Measurements from ENCODE around the gene CWH43. TPM values are rescaled to one million over a fixed set of nuclear protein-coding genes. Genes with fewer than 3 reads are reported as not detected.
"Not testable (repeated sequence)": the region's sequence is repeated elsewhere in the genome, so short reads cannot be mapped to it uniquely, and the experiment has no call there.

CWH43 gene
- total RNA-seq, 3 donors from 2014 or later: 18.3 to 39.8 (median 28.0) TPM

GRCh38 chr4:49058306-49058705 lies 72.2 kb downstream of the CWH43 start:
- no peaks in the 10 kb centered on the region for H3K4me1 ChIP-seq (ENCODE audit: low read depth)
- intact Hi-C loops (cut with DNase I, micrococcal nuclease): no loop called here
- DNase-seq (no peak), ATAC-seq (no peak)
- no peak overlapping the region for H3K4me3 ChIP-seq
- peaks cover 10% of the 10 kb centered on the region for H3K9me3 ChIP-seq
- TF ChIP-seq, protein P1, sequence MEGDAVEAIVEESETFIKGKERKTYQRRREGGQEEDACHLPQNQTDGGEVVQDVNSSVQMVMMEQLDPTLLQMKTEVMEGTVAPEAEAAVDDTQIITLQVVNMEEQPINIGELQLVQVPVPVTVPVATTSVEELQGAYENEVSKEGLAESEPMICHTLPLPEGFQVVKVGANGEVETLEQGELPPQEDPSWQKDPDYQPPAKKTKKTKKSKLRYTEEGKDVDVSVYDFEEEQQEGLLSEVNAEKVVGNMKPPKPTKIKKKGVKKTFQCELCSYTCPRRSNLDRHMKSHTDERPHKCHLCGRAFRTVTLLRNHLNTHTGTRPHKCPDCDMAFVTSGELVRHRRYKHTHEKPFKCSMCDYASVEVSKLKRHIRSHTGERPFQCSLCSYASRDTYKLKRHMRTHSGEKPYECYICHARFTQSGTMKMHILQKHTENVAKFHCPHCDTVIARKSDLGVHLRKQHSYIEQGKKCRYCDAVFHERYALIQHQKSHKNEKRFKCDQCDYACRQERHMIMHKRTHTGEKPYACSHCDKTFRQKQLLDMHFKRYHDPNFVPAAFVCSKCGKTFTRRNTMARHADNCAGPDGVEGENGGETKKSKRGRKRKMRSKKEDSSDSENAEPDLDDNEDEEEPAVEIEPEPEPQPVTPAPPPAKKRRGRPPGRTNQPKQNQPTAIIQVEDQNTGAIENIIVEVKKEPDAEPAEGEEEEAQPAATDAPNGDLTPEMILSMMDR (IDR thresholded peaks at IDR 0.05): no peak
- H3K36me3 ChIP-seq (ENCODE audit: low read depth): no peaks in the 10 kb centered on the region

GRCh38 chr4:49063670-49064069 lies 77.6 kb downstream of the CWH43 start:
- Histone ChIP-seq H3K36me3 (ENCODE audit: low read depth) (no peaks in the 10 kb centered on the region), H3K9me3 (no peaks in the 10 kb centered on the region), H3K4me3 (no peak overlapping the region), H3K4me1 (ENCODE audit: low read depth) (no peaks in the 10 kb centered on the region)
- ATAC-seq (no peak), DNase-seq (no peak)
- intact Hi-C loops (cut with DNase I, micrococcal nuclease): no loop called here
- TF ChIP-seq, protein P1 (IDR thresholded peaks at IDR 0.05): no peak

DNA sequence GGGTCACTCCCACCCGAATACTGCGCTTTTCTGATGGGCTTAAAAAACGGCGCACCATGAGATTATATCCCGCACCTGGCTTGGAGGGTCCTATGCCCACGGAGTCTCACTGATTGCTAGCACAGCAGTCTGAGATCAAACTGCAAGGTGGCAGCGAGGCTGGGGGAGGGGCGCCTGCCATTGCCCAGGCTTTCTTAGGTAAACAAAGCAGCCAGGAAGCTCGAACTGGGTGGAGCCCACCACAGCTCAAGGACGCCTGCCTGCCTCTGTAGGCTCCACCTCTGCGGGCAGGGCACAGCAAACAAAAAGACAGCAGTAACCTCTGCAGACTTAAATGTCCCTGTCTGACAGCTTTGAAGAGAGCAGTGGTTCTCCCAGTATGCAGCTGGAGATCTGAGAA lies 86.1 kb downstream of the CWH43 start:
- H3K4me1 ChIP-seq (ENCODE audit: low read depth); H3K36me3 ChIP-seq (ENCODE audit: low read depth); ATAC-seq; H3K4me3 ChIP-seq; intact Hi-C loops (cut with DNase I, micrococcal nuclease); H3K9me3 ChIP-seq: not testable (repeated sequence)
- peak in 2 of 3 donors; percentile 20 to 50 for DNase-seq

DNA sequence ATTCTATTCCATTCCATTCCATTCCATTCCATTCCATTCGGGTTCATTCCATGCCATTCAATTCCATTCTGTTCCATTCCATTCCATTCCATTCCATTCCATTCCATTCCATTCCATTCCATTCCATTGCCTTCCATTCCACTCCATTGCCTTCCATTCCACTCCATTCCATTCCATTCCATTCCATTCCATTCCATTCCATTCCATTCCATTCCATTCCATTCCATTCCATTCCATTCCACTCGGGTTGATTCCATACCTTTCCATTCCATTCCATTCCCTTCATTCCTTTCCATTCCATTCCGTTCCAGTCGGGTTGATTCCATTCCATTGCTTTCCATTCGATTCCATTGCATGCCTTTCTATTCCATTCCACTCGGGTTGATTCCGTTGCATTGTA lies 105.8 kb downstream of the CWH43 start:
- intact Hi-C loops (cut with DNase I, micrococcal nuclease); H3K4me3 ChIP-seq; H3K36me3 ChIP-seq (ENCODE audit: low read depth); H3K4me1 ChIP-seq (ENCODE audit: low read depth); DNase-seq: not testable (repeated sequence)
- peaks cover 43% of the 10 kb centered on the region for H3K9me3 ChIP-seq
- ATAC-seq: peak; percentile 44

DNA sequence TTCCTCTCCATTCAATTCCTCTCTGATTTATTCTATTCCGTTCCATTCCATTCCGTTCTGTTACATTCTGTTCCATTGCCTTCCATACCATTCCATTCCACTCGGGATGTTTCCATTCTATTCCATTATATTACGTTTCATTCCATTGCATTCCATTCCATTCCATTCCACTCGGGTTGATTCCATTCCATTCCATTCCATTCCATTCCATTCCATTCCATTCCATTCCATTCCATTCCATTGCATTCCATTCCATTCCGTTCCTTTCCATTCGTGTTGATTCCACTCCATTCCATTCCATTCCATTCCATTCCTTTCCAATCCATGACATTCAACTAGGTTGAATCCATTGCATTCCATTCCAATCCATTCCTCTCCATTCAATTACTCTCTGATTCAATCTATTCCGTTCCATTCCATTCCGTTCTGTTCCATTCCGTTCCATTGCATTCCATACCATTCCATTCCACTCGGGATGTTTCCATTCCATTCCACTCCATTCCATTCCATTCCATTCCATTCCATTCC lies 106.6 kb downstream of the CWH43 start:
- H3K36me3 ChIP-seq (ENCODE audit: low read depth); H3K4me3 ChIP-seq; H3K4me1 ChIP-seq (ENCODE audit: low read depth); intact Hi-C loops (cut with DNase I, micrococcal nuclease); DNase-seq: not testable (repeated sequence)
- peaks cover 51% of the 10 kb centered on the region for H3K9me3 ChIP-seq
- ATAC-seq: peak; percentile 77

DNA sequence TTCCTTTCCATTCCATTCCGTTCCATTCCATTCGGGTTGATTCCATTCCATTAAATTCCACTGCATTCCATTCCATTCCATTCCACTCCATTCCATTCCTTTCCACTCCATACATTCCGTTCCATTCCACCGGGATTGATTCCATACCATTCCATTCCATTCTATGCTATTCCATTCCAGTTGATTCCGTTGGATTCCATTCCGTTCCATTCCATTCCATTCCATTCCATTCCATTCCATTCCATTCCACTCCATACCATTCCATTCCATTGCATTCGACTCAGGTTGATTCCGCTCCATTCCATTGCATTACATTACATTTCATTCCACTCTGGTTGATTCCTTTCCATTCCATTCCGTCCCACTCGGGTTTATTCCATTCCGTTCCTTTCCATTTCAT lies 110.1 kb downstream of the CWH43 start:
- not testable (repeated sequence) for ATAC-seq; DNase-seq; H3K36me3 ChIP-seq (ENCODE audit: low read depth)

DNA sequence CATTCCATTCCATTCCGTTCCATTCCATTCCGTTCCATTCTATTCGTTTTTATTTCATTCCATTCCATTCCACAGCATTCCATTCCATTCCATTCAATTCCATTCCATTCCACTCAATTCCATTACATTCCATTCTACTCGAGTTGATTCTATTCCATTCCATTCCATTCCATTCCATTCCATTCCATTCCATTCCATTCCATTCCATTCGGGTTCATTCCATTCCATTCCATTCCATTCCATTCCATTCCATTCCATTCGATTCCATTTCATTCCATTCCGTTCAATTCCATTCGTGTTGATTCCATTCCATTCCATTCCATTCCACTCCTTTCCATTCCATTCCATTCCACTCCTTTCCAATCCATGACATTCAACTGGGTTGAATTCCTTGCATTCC lies 110.6 kb downstream of the CWH43 start:
- H3K9me3 ChIP-seq: peaks cover 68% of the 10 kb centered on the region
- H3K4me1 ChIP-seq (ENCODE audit: low read depth); H3K36me3 ChIP-seq (ENCODE audit: low read depth); intact Hi-C loops (cut with DNase I, micrococcal nuclease); DNase-seq; H3K4me3 ChIP-seq: not testable (repeated sequence)
- peak; percentile 57 for ATAC-seq

More for the DNA sequence above, 110.1 kb downstream of the CWH43 start:
- H3K4me3 ChIP-seq; H3K4me1 ChIP-seq (ENCODE audit: low read depth); intact Hi-C loops (cut with DNase I, micrococcal nuclease): not testable (repeated sequence)
- H3K9me3 ChIP-seq: peaks cover 69% of the 10 kb centered on the region

- H3K36me3 ChIP-seq (ENCODE audit: low read depth); H3K4me1 ChIP-seq (ENCODE audit: low read depth); DNase-seq; H3K4me3 ChIP-seq; intact Hi-C loops (cut with DNase I, micrococcal nuclease): not testable (repeated sequence)
- ATAC-seq: peak; percentile 54
- H3K9me3 ChIP-seq: peaks cover 65% of the 10 kb centered on the region
These were observed 111.0 kb downstream of the CWH43 start for GRCh38 chr4:49097071-49097470.

- not testable (repeated sequence) for ATAC-seq, DNase-seq
These were observed 111.4 kb downstream of the CWH43 start for GRCh38 chr4:49097505-49097904.

GRCh38 chr4:49098034-49098759 lies 112.1 kb downstream of the CWH43 start:
- H3K36me3 ChIP-seq (ENCODE audit: low read depth): not testable (repeated sequence)
- peaks cover 67% of the 10 kb centered on the region for H3K9me3 ChIP-seq
- peak; percentile 29 for ATAC-seq

More at GRCh38 chr4:49097505-49097904, 111.4 kb downstream of the CWH43 start:
- H3K4me1 ChIP-seq (ENCODE audit: low read depth); intact Hi-C loops (cut with DNase I, micrococcal nuclease); H3K36me3 ChIP-seq (ENCODE audit: low read depth); H3K4me3 ChIP-seq: not testable (repeated sequence)
- H3K9me3 ChIP-seq: peaks cover 64% of the 10 kb centered on the region

GRCh38 chr4:49099831-49100444 lies 113.9 kb downstream of the CWH43 start:
- intact Hi-C loops (cut with DNase I, micrococcal nuclease); ATAC-seq: not testable (repeated sequence)

More at GRCh38 chr4:49098034-49098759, 112.1 kb downstream of the CWH43 start:
- H3K4me3 ChIP-seq; intact Hi-C loops (cut with DNase I, micrococcal nuclease); DNase-seq; H3K4me1 ChIP-seq (ENCODE audit: low read depth): not testable (repeated sequence)

DNA sequence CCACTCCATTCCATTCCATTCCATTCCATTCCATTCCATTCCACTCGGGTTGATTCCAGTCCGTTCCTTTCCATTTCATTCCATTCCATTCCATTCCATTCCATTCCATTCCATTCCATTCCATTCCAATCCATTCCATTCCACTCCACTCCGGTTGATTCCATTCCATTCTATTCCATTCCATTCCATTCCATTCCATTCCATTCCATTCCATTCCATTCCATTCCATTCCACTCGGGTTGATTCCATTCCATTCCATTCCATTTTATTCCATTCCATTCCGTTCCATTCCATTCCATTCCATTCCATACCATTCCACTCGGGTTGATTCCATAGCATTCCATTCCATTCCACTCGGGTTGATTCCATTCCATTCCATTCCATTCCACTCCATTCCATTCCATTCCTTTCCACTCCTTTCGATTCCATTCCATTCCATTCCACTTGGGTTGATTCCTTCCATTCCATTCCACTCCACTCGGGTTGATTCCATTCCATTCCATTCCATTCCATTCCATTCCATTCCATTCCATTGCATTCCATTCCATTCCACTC lies 116.3 kb downstream of the CWH43 start:
- H3K4me1 ChIP-seq (ENCODE audit: low read depth); DNase-seq; H3K36me3 ChIP-seq (ENCODE audit: low read depth); H3K4me3 ChIP-seq; intact Hi-C loops (cut with DNase I, micrococcal nuclease): not testable (repeated sequence)
- ATAC-seq: peak; percentile 46
- peaks cover 87% of the 10 kb centered on the region for H3K9me3 ChIP-seq

More at GRCh38 chr4:49099831-49100444, 113.9 kb downstream of the CWH43 start:
- H3K9me3 ChIP-seq: peaks cover 82% of the 10 kb centered on the region
- not testable (repeated sequence) for H3K4me1 ChIP-seq (ENCODE audit: low read depth); H3K36me3 ChIP-seq (ENCODE audit: low read depth); DNase-seq; H3K4me3 ChIP-seq

Measured in mucosa of descending colon (tissue), 3 donors.